HG03558 (cell line): Measurements from ENCODE around the gene EIF5B.

Source experiments
- ATAC-seq: cut with Tn5 transposase; IDR thresholded peaks from one replicate; pipeline ENCODE4 v1.9.1; 2021; ENCODE audit warnings: moderate number of reproducible peaks; ENCODE audit not compliant: unreplicated experiment; ENCODE audit errors: extremely low read depth

The EIF5B gene

DNA sequence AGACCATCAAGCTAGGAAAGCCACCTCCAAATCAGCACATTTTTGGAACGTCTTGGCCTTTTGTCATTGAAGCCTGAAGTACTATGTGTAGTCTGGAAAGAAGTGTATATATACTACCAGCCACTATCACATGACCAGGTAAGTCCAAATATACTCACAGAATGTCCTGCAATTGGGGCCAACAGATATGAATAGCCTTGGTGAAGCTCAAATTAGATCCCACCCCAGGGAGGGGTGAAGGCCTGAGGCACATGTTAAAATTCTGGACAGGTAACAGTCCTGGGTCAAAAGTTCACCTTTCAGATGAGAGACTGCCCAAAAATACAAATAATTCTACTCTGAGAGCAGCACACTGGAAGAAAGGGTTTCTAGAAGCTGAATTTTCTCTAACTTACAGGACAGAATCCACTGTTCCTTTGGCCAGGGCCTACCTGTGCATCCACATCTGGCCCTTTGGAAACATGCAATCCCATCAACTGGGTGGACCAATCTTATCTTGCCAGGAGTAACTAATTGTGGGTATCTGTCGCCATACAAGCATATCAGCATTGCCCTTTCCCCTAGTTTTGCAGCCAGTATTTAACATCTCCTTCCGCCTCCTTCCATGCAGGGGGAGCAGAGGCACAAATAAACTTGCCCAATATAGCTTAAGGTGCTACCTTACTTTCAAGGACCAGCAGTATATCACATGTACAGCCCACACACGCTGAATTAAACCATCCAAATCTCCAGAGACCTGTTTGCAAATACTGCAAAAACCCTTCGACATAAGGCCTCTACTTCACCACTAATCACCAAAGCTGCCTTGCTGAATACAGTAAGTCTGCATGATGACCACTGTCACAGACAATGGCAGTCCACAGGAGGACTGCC is 67.8 kb downstream of the EIF5B start:
- no peak for ATAC-seq

DNA sequence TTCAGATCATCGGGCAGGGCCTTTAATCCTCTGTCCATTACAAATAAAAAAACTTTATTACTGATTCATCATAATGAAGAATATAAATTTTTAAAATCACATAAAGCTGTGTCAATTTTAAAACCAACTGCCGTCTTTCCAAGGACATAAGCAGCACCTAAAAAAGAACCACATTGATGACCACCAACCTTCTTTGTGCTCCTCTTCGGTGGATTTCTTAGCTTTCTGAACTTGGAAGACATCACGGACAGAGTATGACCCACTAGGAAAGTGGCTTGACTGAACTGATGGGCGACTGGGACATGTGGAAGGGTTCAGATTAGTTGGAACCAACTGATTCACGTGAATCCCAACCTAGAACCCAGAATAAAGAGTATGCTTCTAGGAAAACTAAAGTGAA is 68.9 kb downstream of the EIF5B start:
- ATAC-seq: no peak

DNA sequence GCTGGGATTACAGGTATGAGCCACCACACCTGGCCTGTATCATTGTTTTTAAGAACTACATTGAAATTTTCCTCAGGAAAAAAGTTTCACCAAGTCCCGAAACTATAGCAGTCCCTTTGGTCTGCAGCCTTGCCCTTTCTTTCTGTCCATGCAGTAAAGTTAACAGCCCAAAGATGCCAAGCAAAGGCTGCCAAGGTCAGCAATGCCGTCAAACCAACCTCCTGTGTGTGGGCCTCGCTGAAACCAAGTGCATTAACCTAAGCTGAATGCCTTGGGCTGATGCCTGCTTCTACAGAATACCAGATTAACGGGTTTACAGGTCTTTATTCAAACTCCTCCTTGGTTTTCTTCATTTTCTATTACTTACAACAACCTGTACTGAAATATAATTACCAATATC is 73.1 kb downstream of the EIF5B start:
- ATAC-seq: no peak

DNA sequence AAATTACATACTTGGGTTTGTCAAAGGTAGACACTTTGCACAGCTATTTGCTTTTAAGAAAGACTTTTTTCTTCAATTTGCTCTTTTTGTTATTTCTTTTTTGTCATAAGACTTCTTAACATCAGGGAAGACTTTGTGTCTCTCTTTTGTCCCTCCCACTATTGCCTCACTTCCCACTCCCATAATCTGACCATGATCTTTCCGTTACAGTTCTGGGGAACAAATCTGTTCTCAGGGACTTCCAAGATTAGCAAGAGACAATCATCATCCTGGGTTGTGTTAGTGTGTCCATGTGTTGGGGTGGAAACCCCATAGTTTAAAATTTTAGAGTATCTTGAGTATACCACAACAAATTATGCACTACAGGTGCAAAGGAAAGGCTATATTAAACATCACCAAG is 77.4 kb downstream of the EIF5B start:
- no peak for ATAC-seq

DNA sequence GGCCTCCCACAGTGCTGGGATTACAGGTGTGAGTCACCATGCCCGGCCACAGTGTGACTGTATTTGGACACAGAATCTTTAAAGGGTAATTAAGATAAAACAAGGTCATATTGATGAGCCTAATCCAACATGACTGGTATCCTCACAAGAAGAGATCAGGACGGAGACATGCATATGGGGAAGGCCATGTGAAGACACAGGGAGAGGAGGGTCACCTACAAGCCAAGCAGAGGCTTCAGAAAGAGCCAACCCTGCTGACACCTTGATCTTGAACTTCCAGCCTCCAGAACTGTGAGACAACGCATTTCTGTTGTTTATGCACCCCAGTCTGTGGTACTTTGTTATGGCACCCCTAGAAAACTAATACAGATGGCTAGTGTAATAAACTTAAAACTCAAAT is 80.2 kb downstream of the EIF5B start:
- ATAC-seq: no peak

DNA sequence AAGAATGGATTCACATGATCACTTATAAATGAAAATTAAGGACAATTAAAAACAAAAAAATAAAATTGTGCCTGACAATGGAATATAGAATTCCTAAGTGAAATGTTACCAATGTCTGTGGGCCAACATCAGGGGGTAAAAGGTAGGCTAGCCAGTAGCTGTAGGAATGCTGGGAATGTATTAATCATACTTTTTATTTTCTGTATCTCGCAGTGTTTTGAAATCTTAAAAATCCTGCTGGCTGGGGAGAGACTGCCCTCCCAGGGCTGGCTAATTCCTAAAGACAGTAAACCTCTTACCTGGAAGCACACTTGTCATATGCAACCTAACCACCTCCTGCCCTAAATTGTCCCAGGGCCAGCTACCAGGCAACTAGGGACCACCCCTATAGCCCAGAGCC is 82.8 kb downstream of the EIF5B start:
- ATAC-seq: no peak

DNA sequence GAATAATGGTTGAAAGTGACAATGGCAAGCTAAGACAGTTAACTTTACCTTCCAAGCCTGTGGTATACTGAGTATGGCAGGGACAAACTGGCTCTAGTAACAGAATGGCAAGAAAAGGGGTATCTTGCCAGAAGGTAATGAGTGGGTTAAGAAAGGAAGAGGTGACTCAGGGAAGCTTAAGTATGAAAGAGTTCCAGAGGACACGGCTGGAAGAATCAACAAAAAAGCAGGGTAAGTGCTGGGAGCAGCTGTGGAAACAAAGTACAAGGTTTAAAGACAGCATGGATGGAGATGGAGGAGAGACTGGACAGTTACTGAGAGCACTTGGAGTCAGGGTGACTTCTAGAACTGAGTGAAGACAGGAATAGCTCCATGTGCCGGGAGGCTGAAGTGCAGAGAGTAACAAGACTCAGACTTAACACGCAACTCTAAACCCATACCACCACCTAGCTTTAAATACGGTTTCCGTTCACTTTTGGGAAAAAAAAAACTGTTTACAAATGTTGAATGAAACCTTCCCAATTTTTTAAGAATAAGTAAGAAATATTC is 83.6 kb downstream of the EIF5B start:
- no peak for ATAC-seq

DNA sequence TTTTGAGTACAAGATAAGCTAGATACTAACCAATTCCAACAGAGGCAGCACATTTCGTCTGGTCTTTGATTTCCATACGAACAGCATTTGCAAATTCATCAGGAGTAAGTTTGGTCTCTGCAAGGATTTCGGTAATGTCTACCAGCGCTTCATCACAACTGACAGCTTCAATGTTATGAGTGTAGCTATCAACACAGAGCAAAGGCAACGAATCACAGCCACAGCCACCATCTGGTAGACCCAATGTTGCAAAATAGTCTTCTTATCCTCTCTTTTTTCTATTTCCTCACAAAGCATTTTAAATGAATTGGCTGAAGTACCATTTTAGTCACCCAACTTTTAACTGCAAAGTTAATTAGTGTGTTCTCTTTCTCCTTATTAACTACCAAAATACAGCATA is 84.3 kb downstream of the EIF5B start:
- ATAC-seq: no peak

DNA sequence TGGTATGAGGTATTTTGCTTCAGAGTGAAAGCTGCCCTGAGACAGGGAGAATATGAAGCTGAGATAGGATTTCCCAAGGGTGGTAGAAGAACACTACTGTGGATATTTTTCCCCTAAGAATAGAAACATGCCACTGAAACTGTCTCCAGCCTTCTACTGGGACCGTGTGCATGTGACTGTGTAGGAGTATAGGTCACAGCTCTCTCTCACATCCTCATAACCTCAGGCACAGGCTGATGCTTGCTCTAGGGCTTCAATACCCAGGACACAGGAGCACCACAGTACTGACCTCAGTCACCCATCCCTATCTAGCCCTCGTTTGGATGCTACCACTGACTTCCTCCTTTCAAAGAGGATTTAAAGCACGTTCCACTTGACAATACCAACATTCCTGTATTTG is 85.4 kb downstream of the EIF5B start:
- ATAC-seq: peak; percentile 52

DNA sequence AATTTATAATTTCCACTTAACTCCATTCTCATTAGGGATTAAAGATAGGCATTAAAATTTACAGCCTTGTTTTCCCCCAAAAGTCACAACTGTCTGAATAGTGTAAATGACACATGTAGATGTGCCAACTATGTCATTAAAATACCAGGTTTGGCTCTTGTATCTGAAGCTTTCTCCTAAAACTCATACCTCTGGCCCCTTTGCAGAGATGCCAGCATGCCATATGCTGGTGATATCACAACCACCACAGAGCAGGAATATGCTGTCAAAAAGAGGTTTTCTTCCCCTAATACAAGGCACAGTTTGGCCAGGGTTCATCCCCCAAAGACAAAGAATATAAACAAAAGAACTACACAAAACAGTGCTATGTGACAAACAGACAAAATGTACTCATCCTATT is 87.2 kb downstream of the EIF5B start:
- no peak for ATAC-seq

DNA sequence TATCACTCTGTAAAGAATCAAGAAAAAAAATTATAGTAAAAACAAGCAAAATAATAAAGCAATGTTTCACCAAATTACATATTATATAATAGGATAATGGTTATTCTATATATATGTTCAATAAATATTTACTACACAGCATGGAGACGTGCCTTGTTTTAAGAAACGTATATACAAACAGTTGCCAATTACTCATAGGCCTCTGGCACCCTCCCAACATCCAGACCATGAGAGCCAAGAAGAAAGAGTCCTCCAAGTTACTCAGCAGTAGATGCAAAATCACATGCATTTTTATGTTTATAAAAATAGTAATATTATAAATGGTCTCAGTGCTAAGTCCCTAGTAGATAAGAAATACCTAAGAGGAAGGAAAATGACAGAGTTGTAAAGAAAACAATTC is 87.8 kb downstream of the EIF5B start:
- ATAC-seq: no peak

DNA sequence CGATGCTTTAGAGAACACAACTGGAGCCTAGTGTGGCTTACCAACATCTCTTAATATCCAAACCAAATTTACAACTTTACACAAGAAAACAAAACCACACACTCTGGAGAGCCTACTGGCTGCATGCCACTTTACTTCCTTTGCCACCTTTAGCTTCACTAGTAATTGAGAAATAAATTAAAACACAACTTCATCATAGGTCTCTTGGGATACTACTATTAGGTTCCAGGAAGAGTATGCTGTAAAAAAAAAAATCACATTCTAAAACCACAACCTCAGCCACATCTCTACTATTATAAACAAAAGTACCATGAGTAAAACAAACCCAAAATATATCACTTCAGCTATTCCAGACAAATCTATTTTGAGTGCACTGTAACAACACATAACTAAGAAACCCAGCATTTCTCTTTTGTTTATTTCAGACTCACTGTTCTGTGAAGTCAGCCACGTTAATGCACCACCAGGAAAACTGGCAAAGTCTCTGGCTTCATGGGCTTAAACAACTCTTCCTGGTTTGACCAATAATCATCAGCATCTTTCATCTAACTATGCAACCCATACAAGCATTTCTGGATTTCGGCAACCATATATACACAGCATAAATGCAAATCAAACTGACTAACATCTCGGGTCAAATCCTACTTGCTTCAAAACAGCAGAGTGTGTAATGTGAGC is 93.6 kb downstream of the EIF5B start:
- ATAC-seq: no peak

DNA sequence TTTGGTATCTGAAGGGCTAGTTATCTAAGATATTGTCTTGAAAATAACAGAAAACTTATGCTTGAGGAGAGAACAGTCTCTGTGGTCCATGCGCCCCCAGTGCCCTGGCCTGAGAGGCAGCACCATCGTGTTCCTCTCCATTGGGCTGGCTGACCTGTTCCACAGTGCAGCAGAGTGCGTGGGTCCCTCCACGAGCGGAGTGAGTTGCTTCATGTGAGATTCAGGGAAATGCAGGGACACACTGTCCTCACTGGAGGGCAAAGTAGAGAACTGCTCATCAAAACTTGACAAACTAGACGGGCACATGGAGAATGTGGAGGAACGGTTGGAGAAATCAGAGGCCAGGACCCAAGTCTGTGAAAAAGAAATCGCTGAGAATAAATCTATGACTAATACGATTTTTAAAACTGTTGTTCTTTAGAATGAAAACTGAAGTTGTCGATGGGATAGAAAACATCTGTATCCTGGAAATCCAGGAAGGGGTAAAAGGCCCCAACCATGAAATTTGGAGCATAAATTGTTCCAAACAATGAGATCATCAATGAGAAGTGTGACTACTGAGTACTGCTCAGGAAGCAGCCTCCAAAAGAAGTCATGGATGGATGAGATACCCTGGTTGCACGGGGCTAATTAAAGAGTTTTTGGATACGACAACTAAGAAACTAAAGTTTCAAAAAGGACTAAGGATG is 94.5 kb downstream of the EIF5B start:
- no peak for ATAC-seq

DNA sequence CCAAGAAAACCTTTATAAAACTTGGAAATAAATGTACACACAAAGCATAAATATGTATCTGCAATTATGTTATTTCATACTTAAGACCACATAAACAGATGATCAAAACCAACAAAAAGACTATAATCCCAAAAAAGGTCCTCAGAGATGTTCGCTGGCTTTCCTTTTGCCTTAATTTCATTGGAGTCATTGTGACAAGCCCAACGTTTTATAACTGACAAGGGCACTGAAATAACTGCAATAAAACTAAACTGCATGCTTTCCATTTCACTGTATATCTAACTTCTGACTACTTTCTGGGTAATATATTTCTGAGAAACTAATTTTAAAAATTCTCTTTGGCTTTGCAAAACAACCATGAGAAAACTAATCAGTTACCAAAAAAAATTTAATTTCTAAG is 96.2 kb downstream of the EIF5B start:
- no peak for ATAC-seq

DNA sequence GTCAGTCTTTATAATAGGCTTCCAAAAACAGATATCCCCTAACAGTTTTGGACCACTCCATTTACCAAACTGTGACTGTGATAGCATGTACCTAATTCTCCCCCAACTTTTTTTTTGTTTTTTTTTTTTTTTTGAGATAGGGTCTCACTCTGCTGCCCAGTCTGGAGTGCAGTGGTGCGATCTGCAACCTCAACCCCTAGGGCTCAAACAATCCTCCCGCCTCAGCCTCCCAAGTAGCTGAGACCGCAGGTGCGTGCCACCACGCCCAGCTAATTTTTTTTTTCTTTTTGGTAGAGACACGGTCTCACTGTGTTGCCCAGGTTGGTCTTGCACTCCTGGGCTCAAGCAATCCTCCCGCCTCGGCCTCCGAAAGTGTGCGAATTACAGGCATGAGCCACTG is 99.7 kb downstream of the EIF5B start:
- no peak for ATAC-seq

DNA sequence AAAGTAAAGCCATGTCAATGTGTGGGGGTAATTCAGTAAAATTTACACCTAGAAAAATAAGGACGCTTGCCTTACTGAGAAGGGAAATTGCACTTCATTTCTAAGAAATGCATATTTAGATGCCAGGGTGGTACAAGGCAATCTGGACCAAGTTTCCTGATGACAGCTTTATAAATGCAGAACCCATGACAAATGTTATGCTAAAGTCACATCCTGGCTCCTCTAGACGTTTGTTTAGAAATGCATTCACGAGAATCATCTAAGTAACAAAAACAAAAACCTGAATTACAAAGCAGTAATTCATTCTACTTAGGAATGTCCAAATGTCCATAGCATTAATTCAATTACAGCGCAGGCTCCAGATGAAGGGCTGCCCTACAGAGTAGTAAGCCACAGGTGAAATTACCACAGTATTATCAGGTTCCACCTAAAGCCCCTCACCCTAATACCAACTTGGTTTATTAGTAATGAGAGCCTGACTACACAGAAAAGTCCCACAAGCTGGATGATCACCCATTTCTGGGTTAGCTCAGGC is 102.8 kb downstream of the EIF5B start:
- no peak for ATAC-seq

DNA sequence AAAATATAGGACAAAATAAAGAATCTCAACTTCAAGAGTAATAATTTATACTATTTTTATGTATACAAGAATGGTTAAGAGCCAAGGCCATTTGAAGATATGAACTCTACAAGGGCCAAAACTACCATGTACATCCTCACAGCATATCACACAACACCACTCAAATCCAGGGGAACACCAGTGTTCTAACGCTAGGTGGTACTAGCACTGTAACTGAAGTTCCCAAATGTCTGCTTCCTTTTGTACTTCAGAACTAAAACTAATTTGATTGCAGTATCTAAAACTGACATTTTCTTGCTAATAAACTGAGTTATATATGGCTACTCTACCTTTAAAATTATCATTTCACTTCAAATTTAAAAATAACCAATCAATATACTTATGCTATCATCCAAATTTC is 105.6 kb downstream of the EIF5B start:
- ATAC-seq: no peak

DNA sequence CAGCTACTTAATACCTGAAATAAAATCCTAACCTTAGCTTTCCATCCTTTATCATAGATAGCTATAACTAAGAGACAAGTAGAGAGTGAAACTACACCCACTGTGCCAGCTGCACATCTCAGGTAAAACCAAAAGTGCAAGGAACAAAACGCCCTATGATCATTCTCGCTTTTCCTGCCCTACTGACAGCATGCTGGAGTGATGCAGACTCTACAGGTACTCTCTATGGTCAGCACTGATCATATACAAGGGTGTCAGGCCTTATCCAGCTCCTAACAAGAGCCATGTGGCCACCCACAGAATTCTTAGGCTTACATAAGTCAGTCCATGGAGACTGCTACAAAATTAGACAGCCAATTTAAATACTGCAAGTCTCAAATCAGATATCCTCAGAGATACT is 107.0 kb downstream of the EIF5B start:
- no peak for ATAC-seq

DNA sequence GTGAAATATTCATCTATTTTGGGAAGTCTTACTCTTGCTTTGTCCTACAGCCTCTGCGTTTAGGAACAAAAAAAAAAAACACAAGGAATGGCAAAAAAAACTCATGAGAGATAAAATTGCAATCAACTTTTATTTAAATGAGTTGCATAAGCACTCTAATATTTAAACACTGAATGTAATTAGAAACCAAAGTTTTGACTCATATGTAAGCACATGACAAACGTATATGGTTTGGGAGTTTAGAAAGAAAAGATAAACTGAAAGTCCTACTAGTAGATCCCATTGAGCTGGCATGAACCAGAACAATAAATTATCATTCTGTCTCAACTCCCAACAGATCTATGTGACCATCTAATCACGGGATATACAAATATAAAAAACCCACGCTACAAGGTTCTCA is 107.9 kb downstream of the EIF5B start:
- no peak for ATAC-seq

DNA sequence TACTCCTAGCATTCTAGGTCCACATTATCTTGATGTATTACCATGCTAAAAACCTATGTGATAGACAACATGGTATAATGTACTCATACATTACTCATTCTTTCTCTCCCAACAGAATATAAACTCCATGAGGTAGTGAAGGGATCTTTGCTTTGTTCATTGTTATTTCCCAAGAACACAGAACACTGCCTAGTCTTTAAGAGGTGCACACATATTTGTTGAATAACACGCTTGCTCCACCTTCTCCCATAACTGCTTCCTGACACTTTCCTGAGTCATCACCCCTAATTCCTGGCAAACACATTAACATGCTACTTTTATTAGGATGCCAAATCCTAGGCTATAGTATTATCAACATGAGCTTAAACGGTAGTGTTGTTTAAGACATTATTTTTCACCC is 111.4 kb downstream of the EIF5B start:
- ATAC-seq: no peak

DNA sequence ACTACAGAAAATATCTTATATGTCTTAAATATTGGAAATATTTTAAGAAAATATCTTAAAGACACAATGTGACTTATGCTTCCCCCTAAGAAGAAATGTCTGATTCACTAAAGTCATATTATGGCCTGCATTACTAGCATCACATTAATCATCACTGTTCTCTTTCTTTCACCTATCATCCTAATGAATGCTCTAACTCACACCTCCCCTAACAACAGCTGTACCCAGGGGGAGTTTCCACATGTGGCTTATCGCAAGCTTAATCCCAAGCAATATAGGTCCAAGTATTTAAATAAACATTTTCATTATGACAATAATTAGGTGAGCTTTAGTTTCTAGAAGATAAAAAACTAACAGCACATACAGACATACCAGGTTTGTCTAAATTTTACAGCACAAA is 113.0 kb downstream of the EIF5B start:
- ATAC-seq: no peak
